HG02763 (cell line): ENCODE results near the gene CCDC191.

Experiments used
- ATAC-seq: cut with Tn5 transposase; IDR thresholded peaks from one replicate; pipeline ENCODE4 v1.9.1; 2021; ENCODE audit warnings: mild to moderate bottlenecking, moderate library complexity; ENCODE audit not compliant: unreplicated experiment

The CCDC191 gene

DNA sequence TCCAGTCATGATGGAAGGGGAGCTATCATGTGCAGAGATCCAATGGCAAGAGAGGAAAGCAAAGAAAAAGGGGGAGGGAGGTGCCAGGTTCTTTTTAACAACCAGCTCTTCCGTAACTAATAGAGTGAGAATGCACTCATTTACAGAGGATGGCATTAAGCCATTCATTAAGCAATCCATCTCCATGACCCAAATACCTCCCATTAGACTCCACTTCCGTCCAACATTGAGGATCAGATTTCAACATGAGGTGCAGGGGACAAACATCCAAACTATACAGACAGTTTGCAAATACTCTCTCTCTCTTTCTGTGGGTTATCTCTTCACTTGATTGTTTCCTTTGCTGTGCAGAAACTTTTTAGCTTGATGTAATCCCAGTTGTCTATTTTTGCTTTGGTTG is 87.3 kb downstream of the CCDC191 start:
- no peak for ATAC-seq

DNA sequence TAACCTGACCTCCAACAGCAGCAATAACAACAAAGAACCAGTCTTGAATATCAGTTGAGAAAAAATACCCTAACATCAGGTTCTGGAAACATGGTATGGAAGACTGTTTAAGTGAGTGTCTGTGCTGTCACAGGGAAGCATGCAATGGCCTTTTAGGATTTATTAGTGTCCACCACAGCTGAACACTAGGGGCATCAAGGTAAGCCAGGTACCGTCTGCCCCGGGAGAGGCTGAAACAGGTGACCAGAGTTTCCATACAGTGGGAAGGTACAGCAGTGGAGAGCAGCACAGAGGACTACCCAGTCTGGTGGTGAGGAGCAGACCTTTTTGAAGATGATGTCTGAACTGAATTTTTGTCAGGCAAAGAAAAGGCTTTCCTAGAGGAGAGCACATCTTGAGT is 90.2 kb downstream of the CCDC191 start:
- no peak for ATAC-seq

DNA sequence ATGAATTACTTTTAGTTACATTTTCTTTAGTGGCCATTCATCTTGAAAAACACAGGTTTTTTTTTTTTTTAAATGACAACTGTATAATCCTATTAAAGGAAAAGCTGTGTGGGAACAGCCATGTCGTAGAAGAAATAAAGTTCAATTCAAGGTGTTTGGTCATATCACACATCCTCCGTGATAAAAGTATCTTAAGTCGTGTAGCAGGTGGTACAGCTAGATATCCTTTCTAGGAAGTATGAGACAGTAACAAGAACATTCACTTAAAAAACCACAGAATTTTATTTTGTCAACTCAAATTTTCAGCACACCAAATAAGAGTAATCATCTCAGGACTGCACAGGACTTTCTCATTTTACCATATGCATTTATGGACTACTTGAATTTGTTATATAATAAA is 92.4 kb downstream of the CCDC191 start:
- no peak for ATAC-seq

DNA sequence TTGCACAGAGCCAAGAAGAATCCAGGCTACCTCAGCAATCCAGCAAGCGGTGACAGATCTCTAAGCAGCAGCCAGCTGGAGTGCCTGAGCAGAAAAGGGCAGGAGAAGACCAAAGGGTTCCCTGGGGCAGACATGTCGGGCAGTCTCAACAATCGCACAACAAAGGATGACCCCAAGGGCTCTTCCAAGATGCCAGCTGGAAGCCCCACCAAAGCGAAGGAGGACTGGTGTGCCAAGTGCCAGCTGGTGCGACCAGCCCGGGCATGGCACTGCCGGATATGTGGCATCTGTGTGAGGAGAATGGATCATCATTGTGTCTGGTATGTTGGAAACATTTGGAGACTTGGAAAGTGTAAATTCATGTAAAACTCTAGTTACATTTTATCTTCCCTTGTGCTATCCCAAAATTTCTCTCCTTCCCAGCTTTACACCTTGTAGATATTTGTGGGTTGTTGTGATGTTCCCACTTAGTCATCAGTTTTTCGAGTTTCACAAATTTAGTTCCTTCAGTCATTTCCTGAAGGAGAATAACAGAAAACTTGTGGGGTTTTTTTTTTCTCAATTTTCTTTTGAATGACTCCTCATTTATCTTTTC is 102.1 kb downstream of the CCDC191 start:
- no peak for ATAC-seq

DNA sequence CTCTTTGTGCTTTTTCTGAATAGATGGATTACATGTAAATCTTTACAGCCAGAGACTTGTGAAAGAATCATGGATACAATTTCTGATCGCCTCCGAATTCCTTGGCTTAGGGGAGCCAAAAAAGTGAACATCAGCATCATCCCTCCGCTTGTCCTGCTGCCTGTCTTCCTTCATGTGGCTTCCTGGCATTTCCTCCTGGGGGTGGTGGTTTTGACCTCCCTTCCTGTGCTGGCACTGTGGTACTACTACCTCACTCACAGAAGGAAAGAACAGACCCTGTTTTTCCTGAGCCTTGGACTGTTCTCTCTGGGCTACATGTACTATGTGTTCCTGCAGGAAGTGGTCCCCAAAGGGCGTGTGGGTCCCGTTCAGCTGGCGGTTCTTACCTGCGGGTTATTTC is 102.6 kb downstream of the CCDC191 start:
- ATAC-seq, result no peak

DNA sequence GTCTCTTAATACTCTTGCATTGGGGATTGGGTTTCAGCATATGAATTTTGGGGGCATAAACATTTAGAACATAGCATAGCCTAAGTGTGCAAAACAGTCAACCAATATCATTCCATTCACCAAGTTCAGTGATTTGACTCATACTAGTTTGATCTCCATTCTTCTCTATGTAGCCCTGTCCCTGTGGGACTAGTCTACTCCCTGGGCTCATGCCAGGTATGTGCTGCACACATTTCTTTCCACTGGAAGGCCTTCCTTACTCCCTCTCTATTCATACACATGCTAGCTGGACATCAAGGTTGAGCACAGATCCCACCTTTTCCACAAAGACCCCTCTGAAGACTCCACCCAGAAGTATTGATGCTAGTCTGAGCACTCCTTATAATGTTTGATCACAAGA is 103.4 kb downstream of the CCDC191 start:
- no peak for ATAC-seq

DNA sequence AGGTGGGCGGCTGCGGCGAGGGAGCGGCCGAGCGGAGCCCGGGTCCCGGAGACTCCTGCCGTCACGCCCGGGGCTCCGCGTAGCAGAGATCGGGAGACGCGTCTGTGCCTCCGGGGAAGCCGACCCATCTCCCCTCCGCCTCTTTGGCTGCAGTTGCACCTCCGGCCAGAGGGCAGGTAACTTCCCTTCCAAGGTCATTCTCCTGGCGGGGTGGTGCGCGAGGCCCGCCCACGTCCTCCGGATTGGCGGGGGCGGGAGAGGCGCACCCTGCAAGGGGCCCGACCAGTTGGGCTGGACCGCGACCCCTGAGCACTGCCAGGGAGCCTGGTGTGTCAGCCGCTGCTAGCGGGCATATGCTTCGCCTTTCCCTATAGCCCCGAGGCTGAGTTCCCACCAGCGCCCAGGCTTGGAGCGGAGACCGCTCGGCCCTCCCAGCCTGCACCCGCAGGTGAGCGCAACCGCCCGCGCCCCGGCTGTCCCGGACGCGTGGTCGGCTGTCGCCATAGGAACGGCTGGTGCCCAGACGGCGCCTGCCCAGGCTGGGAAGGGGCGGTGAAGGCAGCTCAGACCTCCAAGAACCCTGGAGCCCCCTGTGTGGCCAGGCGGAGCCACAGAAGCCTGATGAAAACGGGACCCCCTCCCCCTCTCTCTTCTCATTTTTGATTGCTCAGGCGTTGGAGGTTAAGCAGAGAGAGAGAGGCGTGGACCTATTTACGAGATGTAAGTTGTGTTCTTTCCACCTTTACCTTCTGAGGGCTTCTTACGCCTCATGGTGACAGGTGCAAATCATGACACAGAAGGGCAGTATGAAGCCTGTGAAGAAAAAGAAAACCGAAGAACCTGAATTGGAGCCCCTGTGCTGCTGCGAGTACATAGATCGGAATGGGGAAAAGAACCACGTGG is 108.1 kb downstream of the CCDC191 start:
- ATAC-seq, result peak; percentile 41

DNA sequence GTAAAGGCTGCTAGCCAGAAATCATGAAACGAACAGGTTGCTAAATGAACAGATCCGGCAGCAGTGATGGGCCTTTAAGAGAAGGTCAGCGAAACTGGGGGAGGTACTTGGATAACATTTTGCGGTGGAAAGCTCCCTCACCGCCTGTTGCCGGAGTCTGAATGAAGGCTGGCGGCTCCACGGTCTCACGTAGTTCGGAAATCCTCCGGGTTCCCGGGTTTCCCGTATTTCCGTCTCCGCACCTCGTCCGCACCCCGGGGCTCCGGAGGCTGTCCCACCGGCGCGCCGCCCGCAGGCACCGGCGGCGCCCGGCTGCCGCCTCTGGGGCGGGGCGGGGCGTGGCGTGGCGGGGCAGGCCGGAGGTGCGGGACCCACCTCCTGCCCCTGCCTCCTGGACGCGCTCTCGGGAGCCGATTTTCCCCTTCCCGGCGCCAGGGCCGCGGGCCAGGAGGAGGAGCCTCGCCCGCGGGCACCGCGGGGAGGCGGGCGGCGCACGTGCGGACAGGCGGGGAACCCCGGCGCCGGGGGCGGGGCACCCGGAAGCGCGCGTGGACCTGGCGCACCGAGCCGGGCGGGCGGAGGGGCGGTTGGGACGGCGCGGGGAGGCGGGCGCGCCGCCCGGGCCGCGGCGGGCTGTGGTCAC is 108.8 kb downstream of the CCDC191 start, which contains the start of gene ZDHHC23:
Gene ZDHHC23, plus strand, starts transcription at position 642 of the 643 bp plus-strand sequence. CDS start 790 bp downstream, outside the sequence.
- ATAC-seq, result peak; percentile 80

DNA sequence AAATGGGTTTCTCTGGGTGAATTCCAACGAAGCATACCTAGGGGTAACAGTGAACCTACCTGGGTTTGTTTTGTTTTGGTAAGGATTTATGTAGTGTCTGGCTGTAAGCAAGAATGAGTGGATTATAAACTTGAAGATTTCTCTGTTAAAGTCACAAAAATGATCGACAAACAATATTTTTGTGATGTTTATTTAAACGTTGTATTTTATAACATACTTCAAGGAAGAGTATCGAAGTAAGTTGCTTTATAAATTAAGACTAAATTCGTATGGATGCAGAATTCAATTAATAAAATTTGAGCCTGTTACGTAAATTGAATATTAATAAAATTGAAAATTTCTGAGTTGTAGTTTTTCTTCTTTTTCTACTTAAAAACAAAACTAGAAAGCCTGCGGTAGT is 109.5 kb downstream of the CCDC191 start:
- no peak for ATAC-seq

DNA sequence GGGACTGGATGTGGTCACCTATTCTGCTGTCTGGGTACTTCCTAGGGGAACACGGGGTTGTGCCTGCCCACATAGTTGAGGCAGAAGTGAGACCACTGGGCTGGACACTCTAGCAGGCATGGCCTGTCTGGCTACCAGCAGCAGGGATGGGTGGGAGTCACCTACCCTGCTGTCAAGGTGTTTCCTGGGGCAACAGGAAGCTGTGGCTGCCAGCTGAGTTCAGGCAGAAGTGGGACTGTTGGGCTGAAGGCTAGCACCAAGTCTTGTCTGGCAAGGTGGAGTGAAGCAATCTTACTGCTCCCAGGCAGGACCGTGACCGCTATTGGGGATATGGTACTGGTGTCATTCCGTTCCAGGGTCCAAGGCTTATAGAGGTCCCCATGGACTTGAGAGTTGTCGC is 128.8 kb downstream of the CCDC191 start:
- ATAC-seq, result no peak

DNA sequence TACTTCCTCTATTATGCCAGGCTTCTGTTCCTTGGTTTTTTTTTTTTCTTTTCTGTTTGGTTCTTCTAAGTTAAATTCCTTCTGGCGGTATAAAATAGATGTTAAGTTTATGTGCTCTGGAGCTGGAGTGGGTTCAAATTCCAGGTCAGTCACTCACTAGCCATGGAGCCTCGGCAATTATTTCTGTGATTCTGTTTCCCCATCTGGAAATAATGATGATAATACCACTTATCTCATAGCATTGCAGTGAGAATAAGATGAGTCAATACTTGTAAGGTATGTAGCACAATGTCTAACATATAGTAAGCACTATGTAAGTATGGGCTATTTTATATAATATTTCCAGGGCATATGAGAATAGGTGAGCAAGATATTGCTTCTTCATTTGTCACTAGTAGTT is 141.7 kb downstream of the CCDC191 start:
- ATAC-seq, result no peak
